DOHH2 (cell line): ENCODE results near the gene ZNF354B.

ENCODE experiments used
- H3F3A ChIP-seq: fragments of 200-600 bp; sonication (generic), shearing (Covaris generic); 2 replicates; pipeline ENCODE4 v1.6.0; 2016; ENCODE audit warnings: antibody characterized with exemption, mild to moderate bottlenecking; ENCODE audit not compliant: control insufficient read depth, insufficient read depth
- H3K27ac ChIP-seq: fragments of 200-600 bp; sonication (generic); 2 replicates; pipeline ENCODE4 v1.5.1; 2014; ENCODE audit warnings: low read depth, mild to moderate bottlenecking, low read length, moderate library complexity
- H3K27me3 ChIP-seq: fragments of 200-600 bp; sonication (generic); 2 replicates; pipeline ENCODE4 v1.6.1; 2014; ENCODE audit warnings: mild to moderate bottlenecking, low read length, mixed read lengths; ENCODE audit not compliant: control insufficient read depth
- H3K36me3 ChIP-seq: fragments of 200-600 bp; sonication (generic); 2 replicates; pipeline ENCODE4 v1.6.1; 2014; ENCODE audit warnings: mild to moderate bottlenecking, low read length, moderate library complexity, mixed read lengths; ENCODE audit not compliant: control insufficient read depth
- H3K4me1 ChIP-seq: fragments of 200-600 bp; sonication (generic); 2 replicates; pipeline ENCODE4 v1.6.1; 2014; ENCODE audit warnings: mild to moderate bottlenecking, low read length, mixed read lengths; ENCODE audit not compliant: control insufficient read depth
- H3K4me2 ChIP-seq: fragments of 200-600 bp; sonication (generic); 2 replicates; pipeline ENCODE4 v1.6.0; 2014; ENCODE audit warnings: mild to moderate bottlenecking, low read length, moderate library complexity
- H3K4me3 ChIP-seq: fragments of 200-600 bp; sonication (generic); 2 replicates; pipeline ENCODE4 v1.5.1; 2014; ENCODE audit warnings: mild to moderate bottlenecking, low read length, mixed read lengths
- H3K79me2 ChIP-seq: fragments of 200-600 bp; sonication (generic); 2 replicates; pipeline ENCODE4 v1.6.1; 2014; ENCODE audit warnings: mild to moderate bottlenecking, low read length, mixed read lengths; ENCODE audit not compliant: control insufficient read depth
- H3K9me2 ChIP-seq: fragments of 200-600 bp; sonication (generic); replicated peaks from 2 replicates; pipeline ENCODE4 v1.6.1; 2014; ENCODE audit warnings: mild to moderate bottlenecking, low read length, mixed read lengths; ENCODE audit not compliant: control insufficient read depth
- H3K9me3 ChIP-seq: fragments of 200-600 bp; sonication (generic); 2 replicates; pipeline ENCODE4 v1.6.1; 2014; ENCODE audit warnings: antibody characterized with exemption, low read length, mixed read lengths; ENCODE audit not compliant: control insufficient read depth, insufficient read depth
- H4K20me1 ChIP-seq: fragments of 200-600 bp; sonication (generic); 2 replicates; pipeline ENCODE4 v1.6.0; 2014; ENCODE audit warnings: low read depth, mild to moderate bottlenecking, antibody characterized with exemption, low read length, moderate library complexity; ENCODE audit not compliant: control insufficient read depth, insufficient read depth
- EZH2phosphoT487 ChIP-seq: fragments of 200-600 bp; sonication (generic); IDR thresholded peaks from 2 replicates; pipeline ENCODE4 v1.6.1; 2017; ENCODE audit warnings: borderline replicate concordance, mild to moderate bottlenecking, antibody characterized with exemption, low read length, moderate library complexity, mixed read lengths
- TF ChIP-seq, protein P1 (sequence below): fragments of 200-600 bp; sonication (generic); IDR thresholded peaks from one replicate; pipeline ENCODE4 v1.5.1; 2014; ENCODE audit warnings: antibody characterized with exemption, mild to moderate bottlenecking, low read depth, low read length; ENCODE audit not compliant: poor library complexity, severe bottlenecking

ZNF354B gene

DNA sequence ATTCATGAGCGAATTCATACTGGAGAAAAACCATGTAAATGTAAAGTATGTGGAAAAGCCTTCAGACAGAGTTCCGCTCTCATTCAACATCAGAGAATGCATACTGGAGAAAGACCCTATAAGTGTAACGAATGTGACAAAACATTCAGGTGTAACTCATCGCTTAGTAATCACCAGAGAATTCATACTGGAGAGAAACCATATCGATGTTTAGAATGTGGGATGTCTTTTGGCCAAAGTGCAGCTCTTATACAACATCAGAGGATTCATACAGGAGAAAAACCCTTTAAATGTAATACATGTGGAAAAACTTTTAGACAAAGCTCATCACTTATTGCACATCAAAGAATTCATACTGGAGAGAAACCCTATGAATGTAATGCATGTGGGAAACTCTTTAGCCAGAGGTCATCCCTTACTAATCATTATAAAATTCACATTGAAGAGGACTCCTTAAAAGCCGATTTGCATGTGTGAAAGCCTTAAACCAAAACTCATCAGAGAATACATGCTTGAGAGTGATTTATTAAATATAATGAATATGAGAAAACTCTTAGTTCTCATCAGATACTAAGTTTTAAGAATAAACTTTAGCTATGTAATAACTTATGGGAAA, 24.2 kb downstream of the ZNF354B start:
- Histone ChIP-seq H3K79me2 (no peaks in the 10 kb centered on the region), H3K27me3 (no peaks in the 10 kb centered on the region), H3K9me2 (no peaks in the 10 kb centered on the region), H4K20me1 (no peaks in the 10 kb centered on the region), H3F3A (no peaks in the 10 kb centered on the region), H3K27ac (no peak overlapping the region), H3K4me2 (no peak overlapping the region), H3K4me3 (no peak overlapping the region), H3K9me3 (peaks cover 34% of the 10 kb centered on the region), H3K4me1 (no peaks in the 10 kb centered on the region), H3K36me3 (peaks cover 77% of the 10 kb centered on the region)
- TF ChIP-seq EZH2phosphoT487 = no peak
- TF ChIP-seq, protein P1, sequence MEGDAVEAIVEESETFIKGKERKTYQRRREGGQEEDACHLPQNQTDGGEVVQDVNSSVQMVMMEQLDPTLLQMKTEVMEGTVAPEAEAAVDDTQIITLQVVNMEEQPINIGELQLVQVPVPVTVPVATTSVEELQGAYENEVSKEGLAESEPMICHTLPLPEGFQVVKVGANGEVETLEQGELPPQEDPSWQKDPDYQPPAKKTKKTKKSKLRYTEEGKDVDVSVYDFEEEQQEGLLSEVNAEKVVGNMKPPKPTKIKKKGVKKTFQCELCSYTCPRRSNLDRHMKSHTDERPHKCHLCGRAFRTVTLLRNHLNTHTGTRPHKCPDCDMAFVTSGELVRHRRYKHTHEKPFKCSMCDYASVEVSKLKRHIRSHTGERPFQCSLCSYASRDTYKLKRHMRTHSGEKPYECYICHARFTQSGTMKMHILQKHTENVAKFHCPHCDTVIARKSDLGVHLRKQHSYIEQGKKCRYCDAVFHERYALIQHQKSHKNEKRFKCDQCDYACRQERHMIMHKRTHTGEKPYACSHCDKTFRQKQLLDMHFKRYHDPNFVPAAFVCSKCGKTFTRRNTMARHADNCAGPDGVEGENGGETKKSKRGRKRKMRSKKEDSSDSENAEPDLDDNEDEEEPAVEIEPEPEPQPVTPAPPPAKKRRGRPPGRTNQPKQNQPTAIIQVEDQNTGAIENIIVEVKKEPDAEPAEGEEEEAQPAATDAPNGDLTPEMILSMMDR = no peak

DNA sequence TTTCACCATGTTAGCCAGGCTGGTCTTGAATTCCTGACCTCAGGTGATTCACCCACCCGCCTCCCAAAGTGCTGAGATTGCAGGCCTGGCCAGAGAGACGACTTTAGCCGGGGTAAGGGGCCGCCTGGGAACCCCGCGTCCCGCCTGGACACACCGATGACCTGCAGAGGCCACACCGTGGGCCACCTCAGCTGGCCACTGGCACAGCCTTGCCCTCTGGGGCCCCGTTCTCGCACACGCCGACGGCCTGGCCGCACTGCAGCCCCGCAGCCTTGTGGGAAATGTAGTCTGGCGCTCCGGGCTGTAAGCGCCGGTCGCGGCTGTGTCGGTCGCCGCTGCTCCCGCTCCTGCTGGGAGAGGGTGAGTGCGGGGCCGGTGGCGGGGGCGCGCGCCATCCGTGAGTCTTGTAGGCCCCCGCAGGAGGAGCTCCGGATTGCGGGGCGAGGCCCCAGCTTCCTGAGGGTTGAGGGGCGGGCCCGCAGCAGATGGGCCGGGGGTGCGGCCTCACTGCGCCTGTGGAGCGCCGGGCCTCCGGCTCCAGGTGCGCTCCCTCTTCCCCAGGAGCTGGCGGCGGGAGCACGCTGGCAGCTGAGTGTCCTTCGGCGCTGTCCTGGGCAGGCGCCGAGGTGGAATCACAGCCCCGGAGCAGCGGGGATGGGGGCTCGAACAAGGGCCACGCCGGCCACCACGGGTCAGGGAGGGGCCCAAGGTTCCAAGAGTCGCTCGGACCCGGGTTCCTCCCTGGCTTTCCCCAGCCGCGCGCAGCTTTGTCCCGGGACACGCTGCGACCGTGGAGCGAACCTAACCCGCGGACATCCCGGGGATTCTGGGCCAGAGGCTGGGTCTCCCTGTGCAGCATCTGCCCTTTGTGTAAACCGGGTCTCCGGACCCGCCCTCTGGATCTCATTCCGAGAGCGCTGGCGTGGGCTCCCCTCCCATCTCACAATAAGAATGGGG, 36.1 kb downstream of the ZNF354B start, which contains the start of gene ZFP2:
Gene ZFP2 (plus strand): TSS at position 299 of the 957 bp plus-strand sequence. CDS start 35,401 bp downstream, outside the sequence.
- Histone ChIP-seq H3K4me2 (peak within 1 kb of the TSS; percentile 48), H4K20me1 (no peaks in the 10 kb centered on the region), H3K4me3 (peak within 1 kb of the TSS; percentile 63), H3K27ac (no peak within 1 kb of the TSS), H3K27me3 (no peaks in the 10 kb centered on the region), H3K9me3 (no peaks in the 10 kb centered on the region), H3F3A (no peaks in the 10 kb centered on the region), H3K79me2 (no peaks in the 10 kb centered on the region), H3K36me3 (no peaks in the 10 kb centered on the region), H3K4me1 (no peaks in the 10 kb centered on the region), H3K9me2 (no peaks in the 10 kb centered on the region)
- TF ChIP-seq, protein P1 = no peak
- no peak for TF ChIP-seq EZH2phosphoT487

DNA sequence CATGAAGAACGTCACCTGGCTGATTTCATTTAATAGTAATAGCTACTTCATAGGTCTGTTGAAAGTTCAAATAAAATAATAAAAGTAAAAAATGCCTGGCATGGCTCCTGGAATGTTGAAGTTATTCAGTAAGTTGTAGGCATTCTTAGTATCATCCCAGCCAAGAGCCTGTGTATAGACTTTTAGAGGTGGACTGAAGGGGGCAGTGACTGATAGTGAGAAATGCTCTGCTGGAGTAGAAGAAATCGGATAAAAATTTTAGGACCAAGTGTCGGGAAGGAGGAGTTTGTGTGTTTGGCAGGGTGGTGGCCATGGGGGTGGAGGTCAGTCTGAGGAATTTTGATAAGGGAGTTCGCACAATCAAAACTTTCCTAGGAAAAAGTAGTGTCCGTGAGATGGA, 39.5 kb downstream of the ZNF354B start:
- H3K9me2 ChIP-seq = no peaks in the 10 kb centered on the region
- H3K4me3 ChIP-seq = no peak overlapping the region
- H3F3A ChIP-seq = no peaks in the 10 kb centered on the region
- no peak overlapping the region for H3K27ac ChIP-seq
- no peaks in the 10 kb centered on the region for H3K4me1 ChIP-seq
- no peaks in the 10 kb centered on the region for H3K9me3 ChIP-seq
- no peak for TF ChIP-seq EZH2phosphoT487
- TF ChIP-seq, protein P1 = no peak
- H4K20me1 ChIP-seq = no peaks in the 10 kb centered on the region
- H3K27me3 ChIP-seq = no peaks in the 10 kb centered on the region
- no peak overlapping the region for H3K4me2 ChIP-seq
- no peaks in the 10 kb centered on the region for H3K36me3 ChIP-seq
- H3K79me2 ChIP-seq = no peaks in the 10 kb centered on the region
